Breast epithelium (tissue), 4 donors: Measurements from ENCODE around the gene TEX19. TPM values are rescaled to one million over a fixed set of nuclear protein-coding genes. Genes with fewer than 3 reads are reported as not detected.

ENCODE experiments used
- DNase-seq, 2 donors: peaks; one replicate each; pipeline ENCODE4 v3.0.0-alpha.2; 2019; ENCODE audit warnings: low spot score in 2 of 2
- H3K27ac ChIP-seq, 2 donors: fragments of 200-600 bp; sonication (generic) in 1 of 2; one replicate each; pipeline ENCODE4 v1.5.1; 2016 to 2019; ENCODE audit warnings: mild to moderate bottlenecking in 1 of 2
- H3K27me3 ChIP-seq, 2 donors: fragments of 200-600 bp; sonication (generic) in 1 of 2; one replicate each; pipeline versions ENCODE4 v1.5.1 to v1.6.0; 2017 to 2019; ENCODE audit warnings: control low read depth in 1 of 2, mild to moderate bottlenecking in 1 of 2
- H3K36me3 ChIP-seq: fragments of 200-600 bp; one replicate; pipeline ENCODE4 v1.5.1; 2019
- H3K4me1 ChIP-seq, 2 donors: fragments of 200-600 bp; sonication (generic); one replicate each; pipeline ENCODE4 v1.5.1; 2016 to 2019; ENCODE audit warnings: control low read depth in 1 of 2
- H3K4me3 ChIP-seq, 3 donors: fragments of 200-600 bp; sonication (generic); 1 replicate in 2 of 3; 2 replicates in 1 of 3; pipeline ENCODE4 v1.5.1; 2016 to 2019; ENCODE audit warnings: mild to moderate bottlenecking in 3 of 3, moderate library complexity in 2 of 3
- H3K9me3 ChIP-seq, 2 donors: fragments of 200-600 bp; sonication (generic) in 1 of 2; one replicate each; pipeline ENCODE4 v1.5.1; 2016 to 2019; ENCODE audit warnings: control low read depth in 1 of 2
- POLR2A ChIP-seq: fragments of 450-650 bp; IDR thresholded peaks from one replicate; pipeline ENCODE4 v1.6.1; 2016; ENCODE audit warnings: antibody characterized with exemption, mild to moderate bottlenecking, moderate library complexity
- POLR2AphosphoS5 ChIP-seq, 3 donors: sonication (generic); formaldehyde crosslinking; IDR thresholded peaks; one replicate each; pipeline ENCODE4 v1.6.1; 2017; ENCODE audit warnings: antibody characterized with exemption in 3 of 3
- intact Hi-C: fragments of 100-400 bp; cut with DNase I; formaldehyde crosslinking; loops from one replicate; pipeline ENCODE4 v1.15.1; 2023; ENCODE audit warnings: low total_unique reads
- total RNA-seq, 3 donors: library from RNA; depleted of rRNA; stranded (reverse); fragments of >200 nt; gene quantifications; one replicate each; pipeline ENCODE4 v1.1.0, GENCODE V29; 2016
- TF ChIP-seq, protein P1 (sequence below), 3 donors: fragments of 450-650 bp; IDR thresholded peaks; one replicate each; pipeline ENCODE4 v1.5.1; 2016 to 2017; ENCODE audit warnings: antibody characterized with exemption in 3 of 3, mild to moderate bottlenecking in 3 of 3, moderate library complexity in 3 of 3

The TEX19 gene
- total RNA-seq, 3 donors from 2014 or later = not detected

DNA sequence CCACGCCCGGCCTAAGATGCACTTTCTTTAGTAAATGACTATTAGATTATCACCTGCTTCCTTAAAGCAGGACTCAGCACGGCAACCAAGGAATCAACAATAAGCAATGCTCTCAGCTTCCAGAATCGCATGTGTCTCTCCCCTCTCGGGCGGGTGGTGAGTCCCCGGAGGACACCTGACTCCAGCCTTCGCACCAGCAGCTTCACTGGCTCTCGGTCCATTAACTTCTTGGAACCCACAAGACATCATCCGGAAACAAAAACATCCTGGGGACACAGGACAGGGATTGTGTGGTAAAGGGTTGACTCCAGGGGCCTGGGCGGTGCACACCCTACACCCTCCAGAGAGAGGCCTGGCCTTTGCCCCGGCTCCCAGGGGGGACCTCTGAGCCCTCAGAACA is 35.2 kb downstream of the TEX19 start:
- H3K36me3 ChIP-seq = no peaks in the 10 kb centered on the region
- H3K9me3 ChIP-seq = no peaks in the 10 kb centered on the region
- H3K27me3 ChIP-seq = no peaks in the 10 kb centered on the region
- H3K4me1 ChIP-seq = no peaks in the 10 kb centered on the region
- no peak overlapping the region for H3K4me3 ChIP-seq
- TF ChIP-seq POLR2AphosphoS5 (IDR thresholded peaks at IDR 0.05) (no peak), POLR2A (no peak)
- TF ChIP-seq, protein P1, sequence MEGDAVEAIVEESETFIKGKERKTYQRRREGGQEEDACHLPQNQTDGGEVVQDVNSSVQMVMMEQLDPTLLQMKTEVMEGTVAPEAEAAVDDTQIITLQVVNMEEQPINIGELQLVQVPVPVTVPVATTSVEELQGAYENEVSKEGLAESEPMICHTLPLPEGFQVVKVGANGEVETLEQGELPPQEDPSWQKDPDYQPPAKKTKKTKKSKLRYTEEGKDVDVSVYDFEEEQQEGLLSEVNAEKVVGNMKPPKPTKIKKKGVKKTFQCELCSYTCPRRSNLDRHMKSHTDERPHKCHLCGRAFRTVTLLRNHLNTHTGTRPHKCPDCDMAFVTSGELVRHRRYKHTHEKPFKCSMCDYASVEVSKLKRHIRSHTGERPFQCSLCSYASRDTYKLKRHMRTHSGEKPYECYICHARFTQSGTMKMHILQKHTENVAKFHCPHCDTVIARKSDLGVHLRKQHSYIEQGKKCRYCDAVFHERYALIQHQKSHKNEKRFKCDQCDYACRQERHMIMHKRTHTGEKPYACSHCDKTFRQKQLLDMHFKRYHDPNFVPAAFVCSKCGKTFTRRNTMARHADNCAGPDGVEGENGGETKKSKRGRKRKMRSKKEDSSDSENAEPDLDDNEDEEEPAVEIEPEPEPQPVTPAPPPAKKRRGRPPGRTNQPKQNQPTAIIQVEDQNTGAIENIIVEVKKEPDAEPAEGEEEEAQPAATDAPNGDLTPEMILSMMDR (IDR thresholded peaks at IDR 0.05) = no peak
- DNase-seq = no peak
- intact Hi-C loops = no loop called here
- no peak overlapping the region for H3K27ac ChIP-seq

DNA sequence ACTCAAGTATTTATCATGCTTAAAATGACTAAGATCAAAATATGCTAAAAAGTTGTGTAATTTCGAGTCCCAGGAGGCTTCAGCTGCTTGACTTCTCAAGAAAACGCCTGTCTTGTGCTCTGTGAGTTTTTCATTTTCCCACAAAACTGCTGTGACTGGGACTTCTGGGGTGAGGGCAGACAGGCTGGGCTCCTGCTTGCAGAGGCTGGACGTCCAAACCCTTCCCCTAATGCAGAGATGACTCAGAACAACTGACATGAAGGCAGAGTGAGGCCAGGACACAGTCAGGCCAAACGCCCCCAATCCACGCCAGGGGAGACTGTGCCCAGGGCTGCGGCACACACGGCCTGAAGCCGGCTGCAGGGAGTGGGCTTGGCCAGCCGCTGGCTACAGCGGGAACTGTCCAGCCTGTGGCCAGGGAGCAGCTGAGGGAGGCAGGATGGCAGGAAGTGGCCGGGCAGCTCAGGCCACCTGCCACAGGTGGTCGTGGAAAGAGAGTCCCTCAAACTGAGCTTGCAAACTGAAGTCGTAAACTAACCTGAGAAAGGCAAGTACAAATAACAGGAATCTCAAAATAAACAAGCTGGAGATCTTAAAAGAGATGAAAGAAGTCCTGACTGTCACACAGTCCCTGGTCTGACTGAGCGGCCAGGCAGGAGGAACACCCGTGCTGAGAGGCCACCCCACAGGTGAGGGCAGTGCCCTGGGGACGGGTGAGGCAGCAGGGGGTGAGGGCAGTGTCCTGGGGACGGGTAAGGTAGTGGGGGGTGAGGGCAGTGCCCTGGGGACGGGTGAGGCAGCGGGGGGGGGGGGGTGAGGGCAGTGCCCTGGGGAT is 37.8 kb downstream of the TEX19 start:
- peak overlapping the region; percentile 50 to 72 for H3K27ac ChIP-seq
- no peak for DNase-seq
- intact Hi-C loops = no loop called here

DNA sequence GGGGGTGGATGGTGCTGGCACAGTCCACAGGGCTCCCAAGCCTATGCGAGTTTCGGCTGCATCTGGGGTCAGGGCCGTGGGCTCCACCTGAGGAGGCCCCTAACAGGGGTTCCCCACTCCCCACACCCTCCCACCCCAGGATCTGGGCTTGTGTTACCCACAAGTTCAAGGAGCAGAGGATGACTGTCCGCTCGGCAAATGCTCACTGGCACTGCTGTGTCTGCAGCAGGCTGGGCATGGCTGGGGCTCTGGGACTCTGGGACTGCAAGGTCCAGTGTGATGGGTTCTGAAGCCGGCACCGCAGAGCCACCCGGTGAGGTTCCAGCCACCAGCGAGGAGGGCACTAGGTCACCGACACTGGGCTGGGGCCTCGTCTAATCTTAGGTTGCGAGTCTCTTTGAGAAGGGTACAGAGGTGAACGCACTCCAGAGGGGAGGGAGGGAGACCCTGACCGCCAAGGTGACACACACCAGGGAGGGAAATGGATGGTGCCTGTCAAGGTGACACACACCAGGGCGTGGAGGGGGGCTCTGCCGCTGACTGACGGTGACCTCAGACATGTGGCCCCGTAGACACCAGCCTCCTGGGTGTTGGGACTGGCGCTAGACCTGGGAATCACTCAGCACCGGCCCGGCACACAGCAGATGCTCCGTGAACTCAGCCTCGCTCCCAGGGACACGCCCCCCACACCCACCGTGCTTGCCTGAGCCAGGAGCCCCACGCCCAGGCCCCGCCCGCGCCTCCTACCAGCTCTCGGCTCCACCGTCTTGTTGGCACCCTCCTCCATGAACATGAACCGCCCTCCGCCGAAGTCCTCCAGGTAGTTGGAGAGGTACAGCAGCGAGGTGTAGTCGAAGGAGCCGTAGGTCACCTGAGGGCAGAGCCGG is 38.6 kb downstream of the TEX19 start:
- H3K9me3 ChIP-seq = no peaks in the 10 kb centered on the region
- intact Hi-C loops = no loop called here
- H3K27me3 ChIP-seq = no peaks in the 10 kb centered on the region
- H3K4me1 ChIP-seq = no peaks in the 10 kb centered on the region
- TF ChIP-seq, protein P1 (IDR thresholded peaks at IDR 0.05) = no peak
- no peak for TF ChIP-seq POLR2AphosphoS5 (IDR thresholded peaks at IDR 0.05)
- no peak for TF ChIP-seq POLR2A
- H3K27ac ChIP-seq = peak overlapping the region; percentile 50 to 72
- H3K36me3 ChIP-seq = no peaks in the 10 kb centered on the region
- DNase-seq = no peak
- peak overlapping the region in 2 of 3 donors; percentile 9 to 31 for H3K4me3 ChIP-seq

More for the DNA sequence above, 37.8 kb downstream of the TEX19 start:
- H3K36me3 ChIP-seq = no peaks in the 10 kb centered on the region
- H3K9me3 ChIP-seq = no peaks in the 10 kb centered on the region
- H3K4me3 ChIP-seq = peak overlapping the region in 2 of 3 donors; percentile 9 to 34
- H3K4me1 ChIP-seq = no peaks in the 10 kb centered on the region
- TF ChIP-seq, protein P1 (IDR thresholded peaks at IDR 0.05) = no peak
- TF ChIP-seq POLR2AphosphoS5 (IDR thresholded peaks at IDR 0.05) (no peak), POLR2A (no peak)
- H3K27me3 ChIP-seq = no peaks in the 10 kb centered on the region

DNA sequence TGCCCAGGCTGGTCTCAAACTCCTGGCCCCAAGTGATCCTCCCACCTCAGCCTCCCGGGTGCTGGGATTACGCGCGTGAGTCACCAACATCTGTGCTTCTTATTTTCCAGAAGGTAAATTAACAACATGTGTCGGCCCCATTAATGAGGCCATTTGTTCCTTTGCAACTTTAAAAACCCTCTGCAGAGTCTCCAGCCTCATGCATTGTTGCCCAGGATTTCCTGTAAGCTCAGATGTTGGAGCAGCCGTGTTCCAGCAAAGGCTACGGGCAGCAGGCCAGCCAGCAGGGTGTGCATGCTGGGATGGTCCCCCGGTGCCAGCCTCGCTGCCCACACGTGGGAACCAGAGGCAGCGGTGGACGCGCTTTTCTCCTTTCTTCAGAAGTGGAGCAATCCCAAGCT is 40.0 kb downstream of the TEX19 start:
- TF ChIP-seq POLR2A (no peak), POLR2AphosphoS5 (IDR thresholded peaks at IDR 0.05) (peak in 2 of 3 donors; percentile 18 to 58)
- intact Hi-C loops = no loop called here
- DNase-seq = peak in 1 of 2 donors; percentile 46
- Histone ChIP-seq H3K27me3 (no peaks in the 10 kb centered on the region), H3K36me3 (peaks cover 6% of the 10 kb centered on the region), H3K27ac (peak overlapping the region in 1 of 2 donors; percentile 78), H3K4me3 (peak overlapping the region in 1 of 3 donors; percentile 8), H3K4me1 (no peaks in the 10 kb centered on the region), H3K9me3 (no peaks in the 10 kb centered on the region)

DNA sequence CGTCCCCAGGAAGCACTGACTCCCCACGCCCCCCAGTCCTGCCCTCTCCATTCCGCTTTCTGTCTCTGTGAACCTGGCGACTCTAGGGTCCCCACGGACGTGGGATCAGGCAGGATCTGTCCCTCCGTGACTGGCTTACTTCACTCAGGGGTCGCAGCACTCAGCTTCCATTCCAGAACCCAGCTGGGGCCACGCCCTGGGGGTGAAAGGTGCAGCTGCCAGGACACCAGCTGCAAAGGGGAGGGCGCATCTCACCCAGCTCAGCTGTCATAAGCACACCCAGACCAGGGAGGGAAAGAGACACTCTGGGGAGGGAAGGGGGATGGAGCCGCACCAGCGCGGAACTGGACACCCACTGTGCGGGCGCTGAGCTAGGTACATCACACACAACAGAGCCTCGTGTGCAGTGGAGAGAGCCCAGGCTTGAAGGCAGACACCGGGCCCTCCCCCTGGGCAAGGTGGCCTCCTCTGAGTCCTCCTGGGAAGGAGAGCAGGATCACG is 40.6 kb downstream of the TEX19 start:
- peak overlapping the region in 1 of 2 donors; percentile 78 for H3K27ac ChIP-seq
- no peaks in the 10 kb centered on the region for H3K9me3 ChIP-seq
- intact Hi-C loops = no loop called here
- H3K27me3 ChIP-seq = no peaks in the 10 kb centered on the region
- no peaks in the 10 kb centered on the region for H3K4me1 ChIP-seq
- DNase-seq = no peak
- H3K36me3 ChIP-seq = peaks cover 6% of the 10 kb centered on the region
- no peak for TF ChIP-seq POLR2AphosphoS5 (IDR thresholded peaks at IDR 0.05)
- no peak for TF ChIP-seq POLR2A
- TF ChIP-seq, protein P1 (IDR thresholded peaks at IDR 0.05) = no peak
- H3K4me3 ChIP-seq = peak overlapping the region in 1 of 3 donors; percentile 8
